Transverse colon (tissue), 3 donors: ENCODE measurements around the gene KCNQ2.

Source experiments
- POLR2A ChIP-seq: fragments of 450-650 bp; IDR thresholded peaks from one replicate; pipeline ENCODE4 v1.6.1; 2016; ENCODE audit warnings: antibody characterized with exemption, mild to moderate bottlenecking, moderate library complexity
- TF ChIP-seq, protein P1 (sequence below), 5 experiments: fragments of 200-600 bp in 3 of 5; fragments of 450-650 bp in 2 of 5; sonication (generic) in 3 of 5; IDR thresholded peaks; 1 replicate in 2 of 5; 2 replicates in 3 of 5; pipeline ENCODE4 v1.5.1; 2016 to 2017; ENCODE audit warnings: antibody characterized with exemption in 5 of 5, inconsistent platforms in 3 of 5, mild to moderate bottlenecking in 2 of 5, moderate library complexity in 1 of 5

DNA sequence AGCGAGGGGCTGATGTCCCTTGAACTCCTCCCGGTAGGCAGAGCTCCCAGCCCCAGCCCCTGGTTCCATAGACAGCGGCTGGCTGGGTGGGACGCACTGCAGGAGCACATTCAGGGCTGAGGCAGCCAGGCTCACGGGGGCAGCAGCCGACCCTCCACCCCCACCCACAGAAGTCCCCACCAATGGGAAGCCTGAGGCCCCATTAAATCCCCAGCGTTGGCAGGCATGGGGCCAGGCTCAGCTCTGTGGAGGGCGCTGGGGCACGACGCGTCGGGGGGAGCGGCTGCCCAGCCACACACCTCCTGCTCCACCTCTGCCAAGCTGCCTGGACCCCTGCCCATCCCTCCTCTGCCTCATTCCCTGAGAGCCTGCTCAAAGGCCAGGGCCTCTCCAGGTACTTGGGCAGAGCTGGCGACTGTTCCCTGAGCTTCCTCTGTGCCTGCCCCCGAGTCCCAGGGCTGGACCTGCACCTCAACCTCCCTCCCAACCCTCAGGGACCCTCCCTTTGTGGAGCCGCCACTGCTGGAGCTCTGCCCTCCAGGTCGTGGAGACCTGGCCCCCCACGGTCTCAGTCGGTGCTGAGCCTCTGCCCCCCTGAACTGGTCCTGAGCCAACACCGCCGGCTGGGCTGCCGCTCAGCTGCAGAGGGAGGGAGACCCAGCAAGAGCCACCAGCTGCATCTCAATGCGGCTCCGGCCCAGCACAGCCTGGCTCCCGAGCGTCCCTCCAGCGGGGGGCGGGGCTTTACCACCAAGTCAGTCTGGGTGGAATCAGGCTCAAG lies 120.5 kb downstream of the KCNQ2 start:
- TF ChIP-seq, protein P1, sequence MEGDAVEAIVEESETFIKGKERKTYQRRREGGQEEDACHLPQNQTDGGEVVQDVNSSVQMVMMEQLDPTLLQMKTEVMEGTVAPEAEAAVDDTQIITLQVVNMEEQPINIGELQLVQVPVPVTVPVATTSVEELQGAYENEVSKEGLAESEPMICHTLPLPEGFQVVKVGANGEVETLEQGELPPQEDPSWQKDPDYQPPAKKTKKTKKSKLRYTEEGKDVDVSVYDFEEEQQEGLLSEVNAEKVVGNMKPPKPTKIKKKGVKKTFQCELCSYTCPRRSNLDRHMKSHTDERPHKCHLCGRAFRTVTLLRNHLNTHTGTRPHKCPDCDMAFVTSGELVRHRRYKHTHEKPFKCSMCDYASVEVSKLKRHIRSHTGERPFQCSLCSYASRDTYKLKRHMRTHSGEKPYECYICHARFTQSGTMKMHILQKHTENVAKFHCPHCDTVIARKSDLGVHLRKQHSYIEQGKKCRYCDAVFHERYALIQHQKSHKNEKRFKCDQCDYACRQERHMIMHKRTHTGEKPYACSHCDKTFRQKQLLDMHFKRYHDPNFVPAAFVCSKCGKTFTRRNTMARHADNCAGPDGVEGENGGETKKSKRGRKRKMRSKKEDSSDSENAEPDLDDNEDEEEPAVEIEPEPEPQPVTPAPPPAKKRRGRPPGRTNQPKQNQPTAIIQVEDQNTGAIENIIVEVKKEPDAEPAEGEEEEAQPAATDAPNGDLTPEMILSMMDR (IDR thresholded peaks at IDR 0.05), result no peak
- TF ChIP-seq POLR2A, result no peak
